ENCODE results near the gene HORMAD2. TPM values are rescaled to one million over a fixed set of nuclear protein-coding genes. Genes with fewer than 3 reads are reported as not detected.
"Not testable (repeated sequence)": the region's sequence is repeated elsewhere in the genome, so short reads cannot be mapped to it uniquely, and the experiment has no call there.

Gene HORMAD2
- polyA plus RNA-seq, 12 donors, result 0.08 TPM; not detected in 11

DNA sequence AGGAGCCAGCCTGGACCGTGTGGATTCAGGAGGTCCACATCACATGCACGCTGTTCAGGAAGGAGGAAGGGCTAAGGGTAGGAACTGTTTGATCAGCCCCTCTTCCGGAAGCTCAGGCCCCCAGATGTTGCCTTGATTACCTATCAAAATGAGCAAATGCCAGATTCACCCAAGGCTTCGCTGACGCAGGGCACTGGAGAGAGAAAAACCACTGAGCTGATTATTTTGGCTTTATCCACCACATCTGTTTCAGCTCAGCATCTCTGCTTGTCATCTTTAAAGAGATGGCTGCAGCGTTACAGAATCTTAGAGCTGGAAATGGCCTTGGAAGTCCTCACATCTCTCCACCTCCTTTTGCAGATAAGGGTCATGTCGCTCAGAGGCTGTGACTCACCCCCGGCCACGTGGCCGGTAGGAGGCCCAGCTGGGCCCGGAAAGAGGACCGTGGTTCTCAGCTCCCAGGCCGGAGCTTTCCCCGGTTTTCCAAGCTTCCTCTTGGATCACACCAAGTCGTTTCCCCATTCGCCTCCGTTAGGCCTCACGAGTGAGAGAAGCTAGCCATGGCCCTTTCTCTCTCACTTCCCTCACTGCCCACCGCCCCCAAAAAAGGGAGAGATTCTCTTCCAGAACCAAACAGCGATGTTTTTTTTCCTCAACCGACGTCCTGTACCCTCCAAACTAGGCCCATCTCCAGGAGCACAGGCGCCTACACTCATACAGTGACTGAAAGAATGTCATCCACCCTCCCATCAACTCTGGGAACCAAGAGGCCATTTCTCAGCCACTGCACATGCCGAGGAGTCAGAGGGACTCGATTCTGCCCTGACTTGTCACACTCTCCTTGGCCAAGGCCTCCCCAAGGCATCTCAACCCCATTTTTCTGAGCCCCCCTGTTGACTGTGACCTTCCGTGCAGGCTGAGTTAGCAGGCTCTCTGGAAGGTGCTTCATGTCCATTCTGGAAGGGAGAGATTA lies 128.7 kb downstream of the HORMAD2 start:
- peak; percentile 70 for DNase-seq

DNA sequence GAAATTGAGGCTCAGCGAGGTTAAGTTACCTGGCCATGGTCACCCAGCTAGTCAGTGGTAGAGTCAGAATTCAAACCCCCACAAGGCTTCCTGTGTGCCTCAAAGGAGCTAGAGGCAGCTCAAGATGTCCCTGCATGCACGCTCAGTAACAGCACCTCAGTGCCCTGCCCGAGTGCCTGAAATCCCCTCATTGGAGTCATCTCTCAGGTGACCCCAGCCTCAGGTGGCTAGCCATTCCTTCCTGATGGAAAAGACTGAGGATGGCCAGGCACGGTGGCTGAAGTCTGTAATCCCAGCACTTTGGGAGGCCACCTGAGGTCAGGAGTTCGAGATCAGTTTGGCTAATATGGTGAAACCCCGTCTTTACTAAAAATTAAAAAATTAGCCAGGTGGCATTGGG lies 129.4 kb downstream of the HORMAD2 start:
- no peak for DNase-seq

DNA sequence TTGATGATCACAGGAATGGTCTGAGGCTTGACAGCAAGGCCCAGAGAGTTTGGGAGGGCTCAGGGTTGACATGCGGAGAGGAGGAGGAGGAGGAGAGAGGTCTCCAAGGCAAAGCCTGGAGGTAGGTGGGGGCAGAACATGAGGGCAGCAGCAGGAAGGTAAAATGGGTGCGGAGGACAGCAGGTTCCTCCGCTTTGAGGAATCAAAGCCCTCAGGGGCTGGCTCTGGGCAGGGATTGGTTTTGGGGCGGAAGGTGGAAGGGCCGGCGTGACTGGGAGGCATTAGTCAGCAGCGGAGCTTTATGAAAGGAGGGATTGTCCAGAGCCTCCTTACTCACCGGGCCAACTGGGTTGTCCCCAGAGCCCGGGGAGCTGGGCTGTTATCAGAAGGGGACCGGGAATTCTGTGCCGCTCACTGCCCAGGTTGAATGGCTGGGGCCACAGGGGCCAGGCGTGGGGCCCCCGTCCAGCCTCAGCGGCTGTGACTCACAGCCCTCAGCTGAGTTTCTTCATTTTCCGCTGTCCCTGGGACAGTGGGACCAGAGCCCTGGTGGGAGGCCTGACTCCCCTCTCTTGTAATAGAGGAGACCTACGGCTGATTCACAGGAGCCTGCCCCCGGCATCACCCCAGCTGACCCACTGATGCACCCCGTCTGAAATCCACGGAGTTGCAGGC lies 130.1 kb downstream of the HORMAD2 start:
- no peak for DNase-seq

DNA sequence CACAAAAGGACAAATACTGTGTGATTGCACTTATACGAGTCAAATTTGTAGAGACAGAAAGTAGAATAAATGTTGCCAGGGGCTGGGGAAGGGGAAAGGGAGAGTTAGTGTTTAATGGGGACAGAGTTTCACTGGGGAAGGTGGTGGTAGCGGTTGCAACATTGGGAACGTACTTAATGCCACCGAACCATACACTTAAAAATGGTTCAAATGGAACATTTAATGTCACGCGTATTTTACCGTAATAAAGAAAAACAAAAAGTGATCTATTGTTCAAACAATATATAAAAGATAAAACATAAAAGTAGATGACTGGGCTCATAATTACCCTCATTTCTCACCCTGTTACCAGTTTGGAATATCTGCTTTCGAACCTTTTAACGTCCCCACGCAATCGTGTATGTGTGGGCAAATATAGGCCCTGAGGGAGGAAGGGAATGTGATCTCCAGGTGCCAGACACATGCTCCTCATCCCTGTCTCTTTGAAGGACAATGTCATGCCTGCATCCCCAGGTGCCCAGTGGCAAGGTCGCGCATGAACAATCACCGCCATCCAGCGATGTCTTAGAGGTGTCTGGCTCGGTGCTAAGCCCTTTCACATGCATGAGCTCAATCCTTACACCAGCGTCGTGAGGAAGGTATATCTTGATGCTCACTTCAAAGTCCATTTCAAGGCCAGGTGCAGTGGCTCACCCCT lies 131.0 kb downstream of the HORMAD2 start:
- no peak for DNase-seq

DNA sequence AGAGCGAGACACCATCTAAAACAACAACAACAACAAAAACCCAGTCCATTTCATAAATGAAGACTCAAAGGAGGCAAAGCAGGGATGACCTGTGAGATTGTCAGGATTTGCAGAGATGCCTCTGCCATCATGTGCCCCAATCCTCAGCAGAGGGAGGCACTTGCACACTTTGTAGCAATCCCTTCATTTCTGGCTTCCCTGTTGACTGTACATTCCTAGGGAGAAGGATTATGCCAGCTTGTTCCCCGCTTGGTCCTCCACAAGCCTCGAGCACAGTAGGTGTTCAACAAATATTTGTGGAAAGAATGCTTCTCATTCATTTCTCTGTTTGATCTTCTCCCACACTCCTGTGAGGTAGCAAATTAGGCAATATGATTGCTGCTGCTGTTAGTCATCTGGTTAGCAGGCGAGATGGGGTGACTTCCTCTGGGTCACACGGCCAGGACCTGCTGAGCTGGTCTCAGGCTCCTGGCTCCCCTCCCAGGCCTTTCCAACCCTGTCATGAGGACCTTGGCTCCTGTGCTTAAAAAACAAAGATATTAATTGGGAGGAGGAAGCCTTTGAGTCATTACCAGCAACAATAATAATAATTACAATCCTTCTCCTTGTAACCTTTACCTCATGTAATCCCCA lies 132.2 kb downstream of the HORMAD2 start:
- no peak for DNase-seq

DNA sequence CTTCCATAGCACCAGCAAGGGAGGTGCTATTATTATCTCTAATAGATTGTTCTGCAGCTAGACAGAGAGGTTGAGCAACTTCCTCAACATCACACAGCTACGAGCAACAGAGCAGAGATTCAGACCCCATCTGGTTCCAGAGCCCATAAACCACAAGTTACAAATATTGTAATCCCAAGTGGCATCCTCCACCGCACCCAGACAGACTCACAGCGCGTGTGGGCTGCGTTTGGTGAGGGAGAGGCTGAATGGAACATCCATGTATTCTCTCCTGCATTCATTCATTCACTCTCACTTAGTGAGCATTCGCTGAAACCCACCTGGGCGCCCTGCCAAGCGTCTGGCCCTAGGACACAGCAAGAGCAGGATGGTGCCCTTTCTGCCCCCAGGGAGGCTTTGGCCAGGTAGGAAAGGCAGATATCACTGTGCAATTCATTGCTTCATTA lies 132.8 kb downstream of the HORMAD2 start:
- no peak for DNase-seq

DNA sequence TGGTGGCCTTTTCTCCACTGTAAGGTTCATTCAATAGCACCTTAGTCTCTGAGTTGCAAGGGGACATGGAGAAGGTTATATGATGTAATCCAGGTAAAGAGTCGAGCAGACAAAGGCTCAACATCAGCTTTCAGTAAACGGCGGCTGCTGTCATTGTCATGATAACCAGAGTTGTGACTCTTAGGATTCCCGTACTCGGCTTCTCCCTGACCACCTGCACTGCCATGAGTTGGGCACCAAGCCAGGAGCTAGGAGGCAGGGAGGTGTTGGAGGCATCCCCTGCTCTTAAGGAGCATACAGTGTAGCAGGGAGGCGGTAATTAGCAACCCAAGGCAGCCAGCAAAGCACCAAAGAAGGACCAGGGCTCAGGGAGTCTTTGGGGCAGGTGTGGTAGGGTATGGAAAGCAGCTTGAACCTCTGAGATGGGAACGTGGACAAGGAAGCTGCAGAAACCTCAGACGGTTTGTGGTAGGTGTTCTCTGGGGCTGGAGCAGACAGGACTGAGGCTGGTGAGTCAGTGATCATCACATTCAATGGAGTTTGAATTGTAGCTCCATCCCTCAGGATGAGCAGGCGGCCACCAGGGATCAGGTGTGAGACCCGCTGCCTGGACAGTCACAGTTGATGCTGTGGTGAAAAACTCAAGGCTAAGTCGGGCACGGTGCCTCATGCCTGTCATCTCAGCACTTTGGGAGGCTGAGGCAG lies 134.6 kb downstream of the HORMAD2 start:
- DNase-seq, result no peak

DNA sequence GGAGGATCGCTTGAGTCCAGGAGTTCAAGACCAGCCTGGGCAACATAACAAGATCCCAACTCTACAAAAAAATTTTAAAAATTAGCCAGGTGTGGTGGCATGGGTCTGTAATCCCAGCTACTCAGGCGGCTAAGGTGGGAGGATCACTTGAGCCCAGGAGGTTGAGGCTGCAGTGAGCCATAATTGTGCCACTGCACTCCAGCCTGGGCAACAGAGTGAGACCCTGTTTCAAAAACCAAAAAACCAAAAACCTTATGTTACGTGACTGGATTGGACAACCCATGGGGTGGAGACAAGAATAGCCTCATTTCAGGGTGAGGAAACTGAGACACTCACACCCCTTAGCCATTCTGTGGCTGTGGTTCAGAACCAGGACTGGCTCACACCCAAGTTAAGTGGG lies 136.0 kb downstream of the HORMAD2 start:
- DNase-seq, result not testable (repeated sequence)

DNA sequence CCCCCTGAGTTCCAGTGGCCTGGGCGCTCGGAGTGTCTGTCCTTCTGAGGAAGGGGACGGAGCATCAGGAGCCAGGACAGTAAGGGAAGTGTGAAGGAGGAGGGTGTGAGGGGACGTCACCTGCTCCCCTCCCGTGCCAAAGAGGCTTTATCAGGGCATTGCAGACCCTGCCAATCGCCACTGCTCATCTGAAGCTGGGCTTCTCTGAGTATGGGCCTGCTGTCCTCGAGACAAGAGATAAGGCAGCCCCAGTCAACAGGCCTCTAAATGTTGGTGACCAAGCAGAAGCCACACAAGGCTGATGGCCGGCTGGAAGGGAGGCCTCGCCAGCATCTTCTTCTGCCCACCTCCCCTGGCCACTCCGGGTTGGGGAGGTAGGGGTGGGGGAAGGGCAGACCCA lies 136.4 kb downstream of the HORMAD2 start:
- DNase-seq, result no peak

DNA sequence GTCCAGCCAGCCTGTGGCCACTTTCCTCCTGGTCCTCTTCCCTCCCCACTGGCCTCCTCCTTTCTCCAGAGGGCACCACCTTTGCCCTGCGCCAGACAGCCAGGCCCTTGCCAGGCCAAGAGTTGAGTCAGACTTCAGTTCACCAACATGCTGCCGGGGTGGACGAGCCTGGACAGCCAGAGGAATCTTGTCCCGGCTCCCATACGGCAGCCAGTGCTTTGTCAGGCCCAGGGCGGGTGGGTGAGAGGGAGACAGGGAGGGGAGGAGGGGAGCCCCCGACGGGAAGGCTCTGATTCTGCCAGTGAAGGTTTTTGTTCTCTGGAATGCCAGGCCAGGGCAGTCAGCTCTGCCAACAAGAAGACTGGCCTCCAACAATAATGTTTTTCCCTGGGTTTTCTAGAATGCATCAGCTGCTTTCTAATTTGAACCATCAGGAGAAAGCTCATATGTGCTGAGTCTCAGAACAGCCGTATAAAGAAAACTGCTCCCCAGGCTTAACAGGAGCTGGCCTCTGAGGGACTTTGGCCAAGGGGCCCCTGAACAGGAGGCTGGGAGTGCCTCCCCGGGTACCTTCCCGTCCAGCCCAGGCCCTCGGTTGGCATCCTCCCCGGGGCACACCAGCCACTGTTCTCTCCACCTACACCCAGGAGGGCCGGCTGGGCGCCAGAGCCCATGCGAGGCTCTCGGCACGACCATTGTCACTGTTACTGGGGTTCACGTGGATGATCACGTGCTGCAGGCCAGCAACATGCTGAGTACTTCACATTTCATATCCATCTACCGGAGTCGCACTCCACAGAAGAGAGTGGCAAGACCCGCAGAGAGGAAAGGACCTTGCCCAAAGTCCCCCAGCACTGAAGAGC lies 137.7 kb downstream of the HORMAD2 start:
- no peak for DNase-seq

DNA sequence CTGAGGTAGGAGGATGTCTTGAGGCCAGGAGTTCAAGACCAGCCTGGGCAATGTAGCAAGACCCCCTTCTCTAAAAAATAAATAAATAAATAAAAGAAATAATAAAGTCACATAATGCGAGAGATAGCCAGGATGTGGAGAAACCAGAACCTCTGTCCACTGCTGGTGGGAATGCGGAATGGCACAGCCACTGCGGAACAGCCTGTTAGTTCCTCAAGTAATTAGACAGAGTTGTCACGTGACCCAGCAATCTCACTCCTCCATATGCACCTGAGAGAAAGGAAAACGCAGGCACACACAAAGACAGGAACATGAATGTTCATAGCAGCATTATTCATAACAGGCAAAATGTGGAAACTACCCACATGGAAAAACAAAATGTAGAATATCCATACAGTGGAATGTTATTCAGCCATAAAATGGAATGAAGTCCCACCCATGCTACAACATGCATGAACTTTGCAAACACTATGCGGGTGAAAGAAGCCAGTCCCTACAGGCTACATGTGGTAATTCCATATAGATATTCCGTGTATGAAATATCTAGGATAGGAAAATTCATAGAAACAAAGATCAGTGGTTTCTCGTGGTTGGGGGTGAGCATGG lies 138.9 kb downstream of the HORMAD2 start:
- DNase-seq, result no peak

DNA sequence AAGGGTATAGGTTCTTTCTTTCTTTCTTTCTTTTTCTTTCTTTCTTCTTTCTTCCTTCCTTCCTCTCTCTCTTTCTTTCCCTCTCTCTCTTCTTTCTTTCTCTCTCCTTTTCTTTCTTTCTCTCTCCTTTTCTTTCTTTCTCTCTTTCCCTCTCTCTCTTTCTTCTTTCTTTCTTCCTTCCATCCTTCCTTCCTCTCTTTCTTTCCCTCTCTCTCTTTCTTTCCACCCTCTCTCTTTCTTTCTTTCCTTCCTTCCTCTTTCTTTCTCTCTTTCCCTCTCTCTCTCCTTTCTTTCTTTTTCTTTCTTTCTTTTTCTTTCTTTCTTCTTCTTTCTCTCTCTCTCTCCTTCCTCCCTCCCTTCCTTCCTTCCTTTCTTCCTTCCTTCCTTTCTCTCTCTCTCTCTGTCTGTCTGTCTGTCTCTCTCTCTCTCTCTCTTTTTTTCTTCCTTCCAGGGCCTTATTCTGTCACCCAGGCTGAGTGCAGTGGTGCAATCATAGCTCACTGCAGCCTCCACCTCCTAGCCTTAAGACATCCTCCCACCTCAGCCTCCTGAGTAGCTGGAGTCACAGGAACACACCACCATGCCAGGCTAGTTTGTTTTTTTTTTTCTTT lies 139.5 kb downstream of the HORMAD2 start:
- no peak for DNase-seq

DNA sequence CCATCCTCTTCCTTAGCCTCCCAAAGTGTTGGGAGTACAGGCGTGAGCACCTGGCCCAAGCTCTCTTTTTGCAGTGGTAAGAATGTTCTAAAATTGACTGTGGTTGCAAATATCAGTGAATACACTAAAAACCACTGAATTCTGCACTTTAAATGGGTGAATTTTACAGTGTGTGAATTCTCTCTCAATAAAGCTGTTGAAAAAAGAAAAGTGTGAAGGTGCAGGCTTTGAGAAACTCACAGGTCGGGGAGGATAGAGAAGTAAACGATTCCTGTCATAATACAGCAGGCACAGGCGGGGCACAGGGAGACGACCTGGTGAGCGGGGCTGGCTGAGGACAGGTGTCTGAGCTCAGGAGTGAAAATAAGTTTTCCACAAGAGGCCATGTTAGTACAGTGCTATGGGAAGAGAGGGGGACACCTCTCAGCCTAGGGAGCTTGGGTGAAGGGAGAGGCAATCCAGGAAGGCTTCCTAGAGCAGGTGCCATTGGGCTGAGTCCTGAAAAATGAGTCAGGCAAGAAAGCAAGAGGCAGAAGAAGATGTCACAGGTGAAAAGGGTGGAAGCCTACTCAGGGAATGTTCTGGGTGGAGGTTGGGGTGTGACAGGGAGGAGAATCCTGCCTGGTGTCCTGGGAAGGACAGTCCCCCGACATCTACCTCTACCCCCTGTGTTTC lies 140.2 kb downstream of the HORMAD2 start:
- DNase-seq, result no peak

DNA sequence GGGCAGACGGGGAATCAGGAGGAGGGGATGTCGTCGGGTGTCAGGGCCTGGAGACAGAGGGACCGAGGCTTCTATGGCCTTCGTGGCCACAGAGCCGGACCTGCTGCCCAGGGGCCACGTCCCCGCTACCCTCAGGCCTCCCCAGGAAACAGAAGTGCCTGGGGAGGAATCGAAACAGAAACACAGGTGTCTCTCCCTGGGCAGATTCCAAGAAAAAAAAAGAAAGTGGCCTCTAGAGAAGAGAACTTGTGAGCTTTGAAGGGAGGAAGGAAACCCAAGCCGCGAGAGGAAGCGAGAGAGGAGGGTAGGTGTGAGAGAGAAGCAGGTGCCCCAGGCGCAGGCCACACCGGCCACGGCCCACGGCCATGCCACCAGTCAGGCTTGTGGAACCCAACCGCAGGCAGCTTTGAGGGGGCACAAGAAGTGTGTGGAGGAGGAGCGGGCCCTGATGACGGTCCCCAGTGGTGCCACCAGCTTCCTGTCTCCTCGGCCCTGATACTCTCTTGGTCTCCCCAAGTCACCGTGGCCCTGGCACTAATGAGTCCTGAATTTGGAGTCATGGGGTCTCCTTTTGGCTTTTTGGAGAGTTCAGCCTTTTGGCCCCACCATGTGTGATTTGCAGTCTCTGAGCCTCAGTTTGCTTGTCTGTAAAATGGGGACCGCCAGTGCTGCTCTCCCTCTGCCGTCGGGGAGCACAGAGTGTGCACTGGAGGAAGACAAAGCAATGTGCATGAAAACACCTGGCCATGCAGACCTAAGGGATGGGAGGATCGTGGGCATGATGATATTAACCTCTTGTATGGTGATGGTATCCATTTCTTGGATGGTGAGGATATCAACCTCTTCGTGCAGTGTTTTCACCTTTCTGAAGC lies 141.1 kb downstream of the HORMAD2 start:
- no peak for DNase-seq

DNA sequence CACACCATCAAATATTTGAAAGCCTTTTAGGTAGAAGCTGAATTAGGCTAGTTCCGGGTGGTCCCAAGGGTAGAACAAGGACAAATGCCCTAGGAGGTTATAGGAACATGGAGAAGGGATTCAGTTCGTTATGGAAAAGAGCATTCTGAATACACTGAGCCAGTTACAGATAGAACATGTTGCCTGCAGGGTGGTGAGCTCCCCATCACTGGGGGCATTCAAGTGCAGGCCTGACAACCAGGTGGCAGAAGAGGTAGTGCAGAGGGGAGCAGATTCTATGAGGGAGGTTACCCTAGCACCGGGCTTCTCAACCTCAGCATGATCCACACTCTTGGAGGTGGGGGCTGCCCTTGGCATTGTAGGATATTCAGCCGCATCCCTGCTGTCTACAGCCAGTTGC lies 142.1 kb downstream of the HORMAD2 start:
- no peak for DNase-seq

DNA sequence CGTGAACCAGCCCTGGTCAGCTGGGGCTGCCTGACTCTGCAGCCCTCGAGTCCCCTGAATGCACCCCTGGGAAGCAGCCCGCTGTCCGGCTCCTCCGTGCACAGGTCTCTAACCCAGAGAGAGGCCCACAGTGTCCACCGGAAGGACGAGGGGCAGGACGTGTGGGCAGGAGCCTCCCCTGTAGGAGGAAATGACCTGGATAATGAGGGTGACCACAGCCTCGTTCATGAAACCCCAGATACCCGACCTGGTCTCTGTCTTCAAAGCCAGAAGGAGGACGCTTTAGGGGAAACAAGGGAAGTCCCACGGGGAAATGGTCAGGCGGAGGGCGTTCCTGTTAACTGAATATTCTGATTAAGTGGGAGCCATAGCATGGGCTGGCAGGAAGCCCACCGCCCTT lies 143.0 kb downstream of the HORMAD2 start:
- no peak for DNase-seq

DNA sequence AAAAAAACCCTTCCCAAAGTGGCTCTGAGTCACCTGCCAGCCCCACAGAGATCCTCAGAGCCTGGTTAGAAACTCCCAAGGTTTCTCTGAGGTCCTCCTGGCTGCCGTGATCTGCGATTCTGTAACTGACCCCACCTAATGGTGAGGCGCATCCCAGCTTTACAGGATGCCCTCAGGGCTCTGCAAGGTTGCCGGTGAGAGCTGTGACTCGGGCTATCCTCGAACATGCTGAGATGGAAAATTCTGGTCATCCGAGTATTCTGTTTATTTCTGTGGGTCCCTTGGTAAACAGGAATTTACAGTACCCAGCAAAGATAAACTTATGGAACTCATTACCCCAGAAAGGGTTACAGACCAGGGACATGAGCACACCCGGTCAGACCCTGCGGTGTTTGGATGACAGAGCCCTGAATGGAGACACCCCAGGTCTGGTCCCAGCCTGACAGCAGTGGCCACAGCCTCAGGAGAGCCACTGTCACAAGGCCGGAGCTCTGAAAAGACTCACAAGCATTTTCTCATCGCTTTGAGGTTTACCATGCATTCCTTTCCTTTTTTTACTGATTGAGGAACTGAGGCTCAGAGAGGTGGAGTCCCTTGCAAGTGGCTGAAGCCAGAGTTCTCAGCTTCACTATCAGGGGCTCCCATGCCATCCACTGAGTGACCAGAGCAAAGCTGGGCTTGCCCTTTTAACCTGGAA lies 144.0 kb downstream of the HORMAD2 start:
- DNase-seq, result no peak
